Effector memory CD8-positive, alpha-beta T cell (primary cell): ENCODE results near the gene HMHB1.
"Not testable (repeated sequence)": the region's sequence is repeated elsewhere in the genome, so short reads cannot be mapped to it uniquely, and the experiment has no call there.

Experiments used
- ATAC-seq: fragments of 150-1000 bp; cut with Tn5 transposase; replicated peaks from 2 replicates; pipeline ENCODE4 v1.10.0; 2021; ENCODE audit warnings: mild to moderate bottlenecking, moderate library complexity
- DNase-seq, 3 experiments: peaks; one replicate each; pipeline ENCODE4 v3.0.0; 2021
- H3K27ac Mint-ChIP-seq, 2 donors: one replicate each; pipeline ENCODE4 v1.8.0; 2022; ENCODE audit warnings: mild to moderate bottlenecking in 2 of 2, mixed read lengths in 2 of 2, moderate library complexity in 2 of 2
- H3K27me3 Mint-ChIP-seq, 2 donors: one replicate each; pipeline ENCODE4 v1.8.0; 2022; ENCODE audit warnings: mixed read lengths in 2 of 2
- H3K36me3 Mint-ChIP-seq: one replicate; pipeline ENCODE4 v1.8.0; 2022; ENCODE audit warnings: mild to moderate bottlenecking, moderate library complexity, mixed read lengths; ENCODE audit not compliant: insufficient read depth
- H3K4me1 Mint-ChIP-seq, 2 donors: one replicate each; pipeline ENCODE4 v1.8.0; 2022; ENCODE audit warnings: low read depth in 2 of 2, mixed read lengths in 2 of 2
- H3K4me3 Mint-ChIP-seq, 2 donors: one replicate each; pipeline ENCODE4 v1.8.0; 2022; ENCODE audit warnings: mild to moderate bottlenecking in 2 of 2, mixed read lengths in 2 of 2, moderate library complexity in 2 of 2
- H3K9me3 Mint-ChIP-seq, 2 donors: one replicate each; pipeline ENCODE4 v1.8.0; 2022; ENCODE audit warnings: mixed read lengths in 2 of 2

Gene HMHB1

DNA sequence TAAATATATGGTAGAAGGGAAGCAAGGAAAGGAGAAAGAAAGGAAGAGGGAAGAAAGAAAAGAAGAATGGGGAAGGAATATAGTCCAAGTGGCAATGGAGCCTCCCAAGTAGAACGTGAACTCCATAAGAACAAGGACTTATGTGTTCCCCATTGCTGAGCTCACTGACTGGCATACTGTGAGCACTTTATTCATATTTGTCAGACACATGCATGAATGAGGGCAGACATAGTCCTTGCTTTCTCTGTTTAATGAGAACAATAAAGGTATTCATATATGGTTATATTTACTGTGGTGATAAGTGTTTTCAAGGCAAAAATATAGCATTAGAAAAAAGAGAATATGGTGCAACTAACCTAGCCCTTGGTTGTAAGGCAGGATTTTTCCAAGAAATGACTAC, 23.6 kb upstream of the HMHB1 start:
- Mint-ChIP-seq H3K4me1 (no peaks in the 10 kb centered on the region), H3K4me3 (no peak overlapping the region), H3K36me3 (no peaks in the 10 kb centered on the region), H3K27ac (no peak overlapping the region), H3K9me3 (no peaks in the 10 kb centered on the region), H3K27me3 (no peaks in the 10 kb centered on the region)
- ATAC-seq (no peak), DNase-seq (no peak)

DNA sequence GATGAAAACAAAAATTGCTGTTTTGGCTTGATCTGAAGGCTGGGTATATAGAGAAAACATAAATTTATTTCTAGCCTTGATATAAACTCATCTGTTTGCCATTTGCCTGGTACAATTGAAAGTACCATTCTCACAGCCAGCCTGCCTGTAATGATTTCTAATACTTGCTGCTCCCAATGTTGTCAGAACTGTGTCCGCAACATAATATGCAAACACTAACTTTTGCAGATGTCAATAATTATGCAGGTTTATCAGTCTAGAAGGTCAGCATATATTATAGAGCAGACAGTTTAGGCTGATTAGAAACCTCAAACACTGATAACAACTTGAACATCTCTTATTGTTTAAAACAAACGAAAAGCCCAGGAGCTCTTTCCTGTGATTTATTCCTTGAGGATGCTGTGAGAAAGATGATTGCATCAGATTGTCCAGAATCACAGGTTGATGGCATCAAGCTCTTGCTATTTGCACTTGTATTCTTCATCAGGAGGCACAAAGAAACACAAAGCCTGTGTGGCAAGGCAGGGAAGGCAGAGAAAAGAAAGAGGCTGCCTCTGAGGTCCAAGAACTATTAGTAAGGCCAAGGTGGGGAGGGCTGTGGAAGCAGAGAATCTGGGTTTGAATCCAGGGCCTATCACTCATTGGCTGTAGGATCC, 21.4 kb upstream of the HMHB1 start:
- Mint-ChIP-seq H3K4me3 (no peak overlapping the region), H3K4me1 (no peaks in the 10 kb centered on the region), H3K27me3 (peaks cover 0 to 8% of the 10 kb centered on the region in 2 donors), H3K9me3 (no peaks in the 10 kb centered on the region), H3K27ac (no peak overlapping the region), H3K36me3 (no peaks in the 10 kb centered on the region)
- DNase-seq (no peak), ATAC-seq (no peak)

DNA sequence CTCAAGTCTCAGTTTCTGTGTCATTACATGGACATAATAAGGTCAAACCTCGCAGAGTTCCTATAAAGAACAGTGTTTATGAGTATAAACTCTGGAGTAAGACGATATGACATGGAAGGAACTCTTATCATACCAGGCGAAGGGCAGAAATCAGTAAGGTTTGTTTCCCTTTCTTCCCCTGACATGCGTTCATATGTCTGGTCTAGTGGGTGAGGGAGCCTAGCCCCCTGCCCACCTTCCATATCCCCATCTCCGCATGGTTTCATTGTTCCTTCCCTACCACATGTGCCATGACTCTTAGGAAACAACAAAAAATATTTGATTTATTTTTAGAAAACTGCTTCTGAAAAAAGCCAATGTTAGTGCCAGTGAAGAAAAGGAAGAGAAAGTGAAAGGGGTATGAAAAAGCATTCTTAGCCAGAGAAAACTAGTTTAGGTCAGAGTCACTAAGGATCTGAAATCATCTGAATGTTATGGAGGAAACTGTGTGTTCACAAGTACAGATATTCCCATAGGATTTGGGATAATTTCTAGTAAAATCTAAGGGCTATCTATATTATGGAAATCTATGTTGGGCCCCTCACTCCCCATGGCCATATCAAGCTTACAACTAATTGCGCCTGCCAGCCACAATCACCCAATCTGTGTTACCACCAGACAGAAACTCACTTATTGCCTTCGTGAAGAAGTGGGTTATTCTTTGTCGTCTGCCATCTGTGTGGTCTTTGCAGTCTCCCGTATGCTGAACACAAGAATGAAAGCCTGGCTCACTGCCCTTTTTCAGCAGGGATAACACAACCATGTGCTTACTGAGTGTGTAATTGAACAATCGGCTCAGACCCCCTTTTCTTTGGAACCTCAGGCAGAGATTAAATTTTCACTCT, 19.9 kb upstream of the HMHB1 start:
- DNase-seq (no peak), ATAC-seq (no peak)
- Mint-ChIP-seq H3K27ac (no peak overlapping the region), H3K9me3 (no peaks in the 10 kb centered on the region), H3K4me3 (no peak overlapping the region), H3K4me1 (no peaks in the 10 kb centered on the region), H3K36me3 (no peaks in the 10 kb centered on the region), H3K27me3 (peaks cover 6 to 8% of the 10 kb centered on the region in 2 donors)

DNA sequence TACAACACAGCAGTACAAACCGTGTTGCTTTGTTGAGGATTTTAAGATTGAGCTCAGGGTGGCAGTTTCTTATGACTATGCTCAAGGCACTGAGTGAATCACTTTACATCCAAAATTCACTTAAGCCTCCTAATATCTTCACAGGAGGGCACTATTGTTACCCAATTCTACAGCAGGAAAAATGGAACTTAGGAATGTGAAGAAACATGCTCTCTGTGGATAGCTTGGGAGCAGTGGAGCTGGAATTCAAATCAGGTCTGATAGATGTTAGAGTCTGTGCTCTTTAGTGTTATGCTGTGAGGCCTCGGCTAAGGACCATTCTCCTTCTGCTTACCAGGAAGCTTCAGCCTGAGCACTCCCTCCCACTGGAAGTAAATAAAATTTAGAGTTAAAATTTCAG, 18.7 kb upstream of the HMHB1 start:
- Mint-ChIP-seq H3K27me3 (peaks cover 6 to 8% of the 10 kb centered on the region in 2 donors), H3K9me3 (no peaks in the 10 kb centered on the region), H3K36me3 (no peaks in the 10 kb centered on the region), H3K27ac (no peak overlapping the region), H3K4me3 (no peak overlapping the region), H3K4me1 (no peaks in the 10 kb centered on the region)
- DNase-seq (no peak), ATAC-seq (no peak)

DNA sequence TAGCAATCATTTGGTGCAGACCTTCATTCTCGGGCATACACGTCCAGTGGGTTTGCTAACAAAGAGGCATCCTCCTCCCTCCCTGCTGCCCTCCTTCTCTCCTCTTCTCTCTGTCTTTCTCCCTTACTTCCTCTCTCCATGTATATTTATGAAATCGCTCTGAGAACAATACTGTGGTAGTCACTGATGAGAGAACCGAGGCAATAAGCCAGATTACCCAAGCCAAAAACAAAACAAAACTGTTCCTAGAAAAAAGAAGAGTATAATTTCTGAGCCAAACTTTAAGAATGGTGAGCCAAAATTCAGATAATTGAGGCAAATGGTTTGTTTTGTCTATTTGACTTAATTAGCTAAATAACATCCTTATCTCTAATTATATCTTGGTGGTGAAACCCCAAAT, 15.8 kb upstream of the HMHB1 start:
- Mint-ChIP-seq H3K36me3 (no peaks in the 10 kb centered on the region), H3K27ac (no peak overlapping the region), H3K9me3 (no peaks in the 10 kb centered on the region), H3K4me1 (peaks cover 0 to 7% of the 10 kb centered on the region in 2 donors), H3K4me3 (no peak overlapping the region), H3K27me3 (peaks cover 6 to 16% of the 10 kb centered on the region in 2 donors)
- DNase-seq, result no peak
- ATAC-seq, result no peak

DNA sequence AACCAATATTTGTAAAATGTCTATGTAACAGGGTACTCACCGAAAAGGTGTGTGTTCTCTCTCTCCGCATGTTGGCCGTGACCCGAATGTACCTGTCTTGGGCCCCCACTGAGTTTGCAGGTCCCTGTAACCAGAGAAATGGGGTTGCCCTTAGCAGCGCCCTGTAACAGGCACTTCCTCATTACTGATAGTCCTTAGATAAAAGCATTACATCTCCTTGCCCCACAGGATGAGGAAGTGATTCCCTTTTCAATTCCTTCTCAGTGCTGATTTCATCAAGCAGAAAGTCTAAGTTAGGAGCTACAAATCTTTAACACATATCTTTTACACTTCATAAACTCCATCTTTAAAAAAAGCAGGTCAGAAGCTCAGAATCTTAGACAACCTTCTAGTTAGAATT, 15.2 kb upstream of the HMHB1 start:
- DNase-seq, result no peak
- H3K9me3 Mint-ChIP-seq, result no peaks in the 10 kb centered on the region
- ATAC-seq, result no peak
- H3K36me3 Mint-ChIP-seq, result no peaks in the 10 kb centered on the region
- no peak overlapping the region for H3K27ac Mint-ChIP-seq
- H3K4me1 Mint-ChIP-seq, result peaks cover 0 to 7% of the 10 kb centered on the region in 2 donors
- H3K4me3 Mint-ChIP-seq, result no peak overlapping the region
- H3K27me3 Mint-ChIP-seq, result peaks cover 6 to 19% of the 10 kb centered on the region in 2 donors

DNA sequence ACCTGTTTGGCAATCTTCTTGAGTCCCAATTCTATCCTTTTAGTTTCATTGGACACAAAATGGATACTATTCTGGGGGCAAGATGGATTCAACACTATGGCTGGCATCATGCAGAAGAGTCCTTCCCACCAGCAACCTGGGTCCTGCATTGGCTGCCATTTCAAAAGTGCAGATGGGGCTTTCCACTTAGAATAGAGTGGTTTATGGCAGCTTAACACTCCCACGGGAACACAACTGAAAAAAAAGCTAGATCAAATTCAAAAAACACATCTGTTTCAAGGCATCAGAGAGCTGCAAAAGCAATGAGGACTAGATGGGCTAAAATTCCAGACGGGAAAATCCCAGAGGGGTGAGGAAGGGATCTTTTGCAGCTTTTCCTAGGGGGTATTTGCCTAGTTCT, 11.2 kb upstream of the HMHB1 start:
- ATAC-seq (no peak), DNase-seq (no peak)
- no peaks in the 10 kb centered on the region for H3K9me3 Mint-ChIP-seq
- no peak overlapping the region for H3K27ac Mint-ChIP-seq
- H3K4me1 Mint-ChIP-seq, result peaks cover 0 to 7% of the 10 kb centered on the region in 2 donors
- no peaks in the 10 kb centered on the region for H3K36me3 Mint-ChIP-seq
- peaks cover 11% of the 10 kb centered on the region in 2 donors for H3K27me3 Mint-ChIP-seq
- no peak overlapping the region for H3K4me3 Mint-ChIP-seq

DNA sequence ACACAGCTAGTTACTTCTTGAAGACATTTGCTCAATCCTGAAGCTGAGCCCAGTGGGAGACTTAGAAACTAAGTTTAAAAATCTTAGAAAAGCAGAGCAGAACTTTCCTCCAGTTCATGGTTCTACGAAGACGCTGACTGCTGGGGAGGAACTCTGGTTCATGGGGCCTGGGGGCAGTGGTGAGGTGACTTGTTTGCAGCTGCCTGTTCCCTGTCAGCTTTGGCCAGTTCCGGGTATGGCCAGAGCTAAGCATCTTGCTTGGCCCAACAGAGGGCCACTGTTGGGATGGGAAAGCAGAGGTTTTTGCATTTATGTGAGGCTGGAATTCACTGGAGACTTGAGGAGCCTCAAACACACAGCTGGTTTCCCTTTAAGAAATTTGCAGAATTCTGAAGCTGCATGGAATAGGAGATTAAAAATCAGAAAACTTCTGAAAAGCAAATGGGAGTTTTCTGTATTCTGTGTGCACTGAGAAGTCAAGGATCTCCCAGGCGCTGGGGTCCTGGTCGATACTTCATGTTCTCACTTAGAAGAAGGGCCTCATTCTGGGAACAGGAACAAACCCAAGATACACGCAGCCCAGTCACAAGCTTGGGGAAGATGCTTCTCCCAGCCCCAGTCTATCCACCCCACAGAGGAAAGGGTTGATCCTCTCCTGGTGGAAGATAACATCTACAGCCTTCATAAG, 10.6 kb upstream of the HMHB1 start:
- no peak for ATAC-seq
- no peak overlapping the region for H3K27ac Mint-ChIP-seq

DNA sequence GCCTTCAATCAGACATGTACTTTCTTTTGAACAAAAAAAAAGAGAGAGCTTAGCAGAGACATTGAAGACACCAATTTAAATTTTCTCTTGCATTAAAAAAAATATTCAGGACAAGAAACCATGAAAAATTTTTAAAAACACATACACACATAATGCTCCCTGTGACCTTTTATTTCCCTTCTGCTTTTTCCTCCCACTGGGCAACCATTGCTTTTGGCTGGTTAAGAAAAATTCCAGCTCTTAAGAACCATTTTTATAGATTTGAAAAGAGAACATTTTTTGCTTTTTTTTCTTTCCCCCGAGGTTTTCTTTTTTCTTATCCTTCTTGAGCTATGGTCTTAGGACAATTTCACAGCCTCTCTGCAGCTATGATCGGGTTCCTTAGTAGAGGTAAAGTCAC, 6.1 kb upstream of the HMHB1 start:
- no peaks in the 10 kb centered on the region for H3K36me3 Mint-ChIP-seq
- H3K27ac Mint-ChIP-seq, result no peak overlapping the region
- H3K4me3 Mint-ChIP-seq, result no peak overlapping the region
- peaks cover 9 to 17% of the 10 kb centered on the region in 2 donors for H3K27me3 Mint-ChIP-seq
- DNase-seq (no peak), ATAC-seq (no peak)
- no peaks in the 10 kb centered on the region for H3K9me3 Mint-ChIP-seq
- H3K4me1 Mint-ChIP-seq, result no peaks in the 10 kb centered on the region

More for the DNA sequence above, 10.6 kb upstream of the HMHB1 start:
- Mint-ChIP-seq H3K36me3 (no peaks in the 10 kb centered on the region), H3K4me3 (no peak overlapping the region), H3K4me1 (peaks cover 0 to 7% of the 10 kb centered on the region in 2 donors), H3K9me3 (no peaks in the 10 kb centered on the region), H3K27me3 (peaks cover 5 to 17% of the 10 kb centered on the region in 2 donors)
- no peak for DNase-seq

DNA sequence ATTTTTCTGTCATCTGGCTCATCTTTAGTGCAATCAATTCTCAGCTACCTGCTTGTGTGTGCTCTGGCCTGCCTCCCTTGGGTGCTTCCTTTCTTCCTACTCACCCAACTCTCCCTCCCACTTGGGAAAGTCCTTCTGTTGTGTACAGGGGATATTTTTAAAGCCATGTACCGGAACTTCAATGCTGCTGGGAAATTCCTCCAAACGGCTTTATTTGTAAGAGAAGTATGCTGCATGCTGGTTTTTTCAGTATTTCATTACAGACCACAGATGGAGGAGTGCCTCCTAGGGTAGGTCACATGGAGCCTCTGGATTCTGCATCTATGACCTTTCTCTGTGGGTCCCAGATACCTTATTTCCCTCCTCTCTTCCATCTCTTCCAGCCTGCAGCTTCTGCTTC, 5.4 kb upstream of the HMHB1 start:
- no peak for ATAC-seq
- peaks cover 9 to 11% of the 10 kb centered on the region in 2 donors for H3K27me3 Mint-ChIP-seq
- no peaks in the 10 kb centered on the region for H3K9me3 Mint-ChIP-seq
- no peak overlapping the region for H3K4me3 Mint-ChIP-seq
- no peak overlapping the region for H3K27ac Mint-ChIP-seq
- H3K4me1 Mint-ChIP-seq, result peaks cover 1 to 2% of the 10 kb centered on the region in 2 donors
- H3K36me3 Mint-ChIP-seq, result no peaks in the 10 kb centered on the region
- no peak for DNase-seq

DNA sequence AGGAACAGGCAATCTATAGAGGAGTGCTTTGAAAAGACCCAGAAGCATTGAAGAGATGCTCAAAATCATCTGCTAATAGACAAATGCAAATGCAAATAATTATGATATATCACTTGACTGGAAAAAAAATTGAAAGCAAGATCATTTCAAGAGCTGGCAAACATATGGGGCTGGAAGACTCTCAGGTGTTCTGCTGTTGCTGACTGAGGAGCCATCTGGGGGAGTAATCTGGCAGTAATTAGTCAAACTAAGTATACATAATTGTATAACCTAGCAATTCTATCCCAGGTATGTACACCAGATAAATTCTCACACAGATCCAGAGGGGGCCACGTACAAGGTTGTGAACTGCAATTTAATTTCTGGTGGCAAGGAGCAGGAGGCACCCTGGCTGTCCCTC, 4.6 kb upstream of the HMHB1 start:
- Mint-ChIP-seq H3K27me3 (peaks cover 9 to 11% of the 10 kb centered on the region in 2 donors), H3K36me3 (no peaks in the 10 kb centered on the region), H3K9me3 (no peaks in the 10 kb centered on the region), H3K4me1 (peaks cover 10% of the 10 kb centered on the region in 2 donors), H3K4me3 (no peak overlapping the region), H3K27ac (no peak overlapping the region)
- DNase-seq (no peak), ATAC-seq (no peak)

DNA sequence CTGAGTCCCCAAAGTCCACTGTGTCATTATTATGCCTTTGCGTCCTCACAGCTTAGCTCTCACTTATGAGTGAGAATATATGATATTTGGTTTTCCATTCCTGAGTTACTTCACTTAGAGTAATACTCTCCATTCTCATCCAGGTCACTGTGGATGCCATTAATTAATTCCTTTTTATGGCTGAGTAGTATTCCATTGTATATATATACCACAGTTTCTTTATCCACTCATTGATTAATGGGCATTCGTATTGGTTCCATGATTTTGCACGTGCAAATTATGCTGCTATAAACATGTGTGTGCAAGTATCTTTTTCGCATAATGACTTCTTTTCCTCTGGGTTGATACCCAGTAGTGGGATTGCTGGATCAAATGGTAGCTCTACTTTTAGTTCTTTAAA, 4.4 kb downstream of the HMHB1 start:
- H3K4me1 Mint-ChIP-seq, DNase-seq, H3K4me3 Mint-ChIP-seq, H3K36me3 Mint-ChIP-seq, ATAC-seq, H3K27ac Mint-ChIP-seq, H3K9me3 Mint-ChIP-seq: not testable (repeated sequence)
- H3K27me3 Mint-ChIP-seq, result peaks cover 0 to 10% of the 10 kb centered on the region in 2 donors

DNA sequence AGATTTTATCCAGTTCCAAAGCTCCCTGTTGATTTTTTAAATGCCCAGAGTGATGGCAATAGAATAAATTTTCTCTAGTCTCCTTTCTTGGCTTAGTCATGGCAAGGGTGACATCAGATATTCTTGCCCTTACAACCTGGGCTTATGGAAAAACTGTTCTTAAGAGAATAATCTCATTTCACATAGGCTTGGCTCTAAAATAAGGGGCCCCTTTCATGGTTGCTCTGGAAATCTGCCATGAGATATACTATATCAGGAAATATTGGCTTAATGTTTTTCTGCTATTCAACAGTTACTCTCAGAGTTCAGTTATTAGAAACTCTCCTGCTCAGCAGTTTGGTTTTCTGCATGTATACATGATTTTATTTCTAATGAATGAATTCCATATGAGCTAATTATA, 7.8 kb downstream of the HMHB1 start:
- no peak overlapping the region for H3K27ac Mint-ChIP-seq

More for the DNA sequence above, 7.8 kb downstream of the HMHB1 start:
- H3K9me3 Mint-ChIP-seq, result no peaks in the 10 kb centered on the region
- no peak for DNase-seq
- peaks cover 0 to 10% of the 10 kb centered on the region in 2 donors for H3K27me3 Mint-ChIP-seq
- no peak for ATAC-seq
- H3K36me3 Mint-ChIP-seq, result no peaks in the 10 kb centered on the region
- no peaks in the 10 kb centered on the region for H3K4me1 Mint-ChIP-seq
- H3K4me3 Mint-ChIP-seq, result no peak overlapping the region
